Measurements from ENCODE around the gene CCDC141.
"Not testable (repeated sequence)": the region's sequence is repeated elsewhere in the genome, so short reads cannot be mapped to it uniquely, and the experiment has no call there.

The CCDC141 gene

DNA sequence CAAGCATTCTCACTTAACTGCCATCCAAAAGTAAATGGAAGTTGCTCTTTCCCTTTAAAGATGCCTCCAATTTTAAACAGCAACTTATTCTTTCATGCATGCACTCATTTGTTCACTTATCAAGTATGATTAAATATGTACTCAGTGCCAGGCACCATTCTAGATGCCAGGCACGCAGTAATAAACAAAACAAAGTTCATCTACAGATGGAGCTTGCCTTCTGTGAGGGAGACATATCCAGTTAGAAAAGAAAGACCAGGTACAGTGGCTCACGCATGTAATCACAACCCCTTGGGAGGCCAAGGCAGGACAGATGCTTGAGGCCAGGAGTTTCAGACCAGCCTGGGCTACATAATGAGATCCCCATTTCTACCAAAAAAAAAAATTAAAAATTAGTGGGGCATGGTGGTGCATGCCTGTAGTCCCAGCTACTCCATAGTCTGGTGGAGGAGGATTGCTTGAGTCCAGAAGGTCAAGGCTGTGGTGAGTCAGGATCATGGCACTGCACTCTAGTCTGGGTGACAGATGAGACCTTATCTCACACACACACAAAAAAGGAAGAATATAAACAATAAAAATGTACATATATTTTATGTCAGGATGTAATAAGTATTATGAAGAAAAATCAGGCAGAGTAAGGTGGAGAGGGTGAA lies 19.2 kb upstream of the CCDC141 start:
- DNase-seq (ENCODE audit: low read depth) = no peak
- TF ChIP-seq, protein P1, sequence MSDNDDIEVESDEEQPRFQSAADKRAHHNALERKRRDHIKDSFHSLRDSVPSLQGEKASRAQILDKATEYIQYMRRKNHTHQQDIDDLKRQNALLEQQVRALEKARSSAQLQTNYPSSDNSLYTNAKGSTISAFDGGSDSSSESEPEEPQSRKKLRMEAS (IDR thresholded peaks at IDR 0.05; ENCODE audit: low read depth, low read length) = no peak
- no peak for TF ChIP-seq MYC (IDR thresholded peaks at IDR 0.05; ENCODE audit: low read depth, low read length)
- no peak overlapping the region for H3K4me3 ChIP-seq (ENCODE audit: low read depth, low read length)

DNA sequence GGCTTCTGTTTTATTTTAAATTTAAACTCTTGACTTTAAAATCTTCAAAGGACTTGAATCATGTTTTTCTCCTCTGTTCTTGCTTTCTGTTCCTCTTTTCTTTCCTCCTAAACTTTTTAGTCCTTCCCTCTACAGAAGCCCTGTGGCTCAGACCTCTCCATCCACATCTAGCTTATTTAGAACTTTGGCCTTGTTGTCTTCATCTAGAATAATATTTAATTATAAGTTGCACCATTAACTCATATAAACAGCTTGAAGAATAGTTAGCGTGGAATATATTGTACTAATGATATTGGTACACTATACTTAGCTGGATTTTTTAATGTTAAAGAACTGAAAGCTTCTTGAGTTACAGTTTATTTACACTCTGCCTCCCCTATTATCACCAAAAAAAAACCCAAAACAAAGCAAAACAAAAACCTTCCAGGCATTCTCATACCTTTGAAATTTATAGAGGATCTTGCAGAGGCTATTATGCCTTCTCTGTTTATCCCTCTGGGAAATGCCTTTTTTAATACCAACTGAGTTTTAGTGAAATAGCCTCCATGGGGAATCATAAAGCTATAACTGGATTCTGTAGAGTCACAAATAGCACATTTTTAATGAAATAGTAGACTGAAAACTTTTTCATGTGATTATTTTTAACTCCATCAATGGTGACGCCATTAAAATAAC lies 9.2 kb upstream of the CCDC141 start:
- TF ChIP-seq POLR2A (IDR thresholded peaks at IDR 0.05; ENCODE audit: extremely low read depth, insufficient read length) (no peak), MYC (IDR thresholded peaks at IDR 0.05; ENCODE audit: low read depth, low read length) (no peak)
- TF ChIP-seq, protein P2, sequence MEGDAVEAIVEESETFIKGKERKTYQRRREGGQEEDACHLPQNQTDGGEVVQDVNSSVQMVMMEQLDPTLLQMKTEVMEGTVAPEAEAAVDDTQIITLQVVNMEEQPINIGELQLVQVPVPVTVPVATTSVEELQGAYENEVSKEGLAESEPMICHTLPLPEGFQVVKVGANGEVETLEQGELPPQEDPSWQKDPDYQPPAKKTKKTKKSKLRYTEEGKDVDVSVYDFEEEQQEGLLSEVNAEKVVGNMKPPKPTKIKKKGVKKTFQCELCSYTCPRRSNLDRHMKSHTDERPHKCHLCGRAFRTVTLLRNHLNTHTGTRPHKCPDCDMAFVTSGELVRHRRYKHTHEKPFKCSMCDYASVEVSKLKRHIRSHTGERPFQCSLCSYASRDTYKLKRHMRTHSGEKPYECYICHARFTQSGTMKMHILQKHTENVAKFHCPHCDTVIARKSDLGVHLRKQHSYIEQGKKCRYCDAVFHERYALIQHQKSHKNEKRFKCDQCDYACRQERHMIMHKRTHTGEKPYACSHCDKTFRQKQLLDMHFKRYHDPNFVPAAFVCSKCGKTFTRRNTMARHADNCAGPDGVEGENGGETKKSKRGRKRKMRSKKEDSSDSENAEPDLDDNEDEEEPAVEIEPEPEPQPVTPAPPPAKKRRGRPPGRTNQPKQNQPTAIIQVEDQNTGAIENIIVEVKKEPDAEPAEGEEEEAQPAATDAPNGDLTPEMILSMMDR (IDR thresholded peaks at IDR 0.05; ENCODE audit: low read depth, low read length) = no peak
- TF ChIP-seq, protein P1 (IDR thresholded peaks at IDR 0.05; ENCODE audit: low read depth, low read length) = no peak
- H3K4me3 ChIP-seq (ENCODE audit: low read depth, low read length) = no peak overlapping the region
- DNase-seq (ENCODE audit: low read depth) = no peak

DNA sequence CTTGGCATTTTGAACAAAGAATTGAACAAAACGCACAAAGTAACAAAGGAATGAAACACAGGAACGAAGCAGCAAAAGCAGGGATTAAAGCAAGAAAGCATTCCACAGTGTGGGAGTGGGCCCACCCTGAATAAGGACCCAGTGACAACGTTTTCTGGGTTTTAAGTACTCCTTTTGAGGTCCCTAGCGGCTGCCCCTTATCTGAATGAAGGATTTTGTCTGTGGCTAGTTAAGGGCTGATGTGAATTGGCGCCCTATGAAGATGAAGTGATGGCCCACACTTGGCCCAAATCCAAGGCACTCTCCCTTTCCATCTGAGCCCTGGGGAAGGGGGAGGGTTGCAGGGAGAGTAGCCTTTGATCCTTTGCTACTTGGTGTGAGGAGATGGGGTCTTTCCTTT lies 7.8 kb upstream of the CCDC141 start:
- no peak for DNase-seq (ENCODE audit: low read depth)
- H3K4me3 ChIP-seq (ENCODE audit: low read depth, low read length) = no peak overlapping the region
- TF ChIP-seq MYC (IDR thresholded peaks at IDR 0.05; ENCODE audit: low read depth, low read length) (no peak), POLR2A (IDR thresholded peaks at IDR 0.05; ENCODE audit: extremely low read depth, insufficient read length) (no peak)
- TF ChIP-seq, protein P1 (IDR thresholded peaks at IDR 0.05; ENCODE audit: low read depth, low read length) = no peak
- TF ChIP-seq, protein P2 (IDR thresholded peaks at IDR 0.05; ENCODE audit: low read depth, low read length) = no peak

DNA sequence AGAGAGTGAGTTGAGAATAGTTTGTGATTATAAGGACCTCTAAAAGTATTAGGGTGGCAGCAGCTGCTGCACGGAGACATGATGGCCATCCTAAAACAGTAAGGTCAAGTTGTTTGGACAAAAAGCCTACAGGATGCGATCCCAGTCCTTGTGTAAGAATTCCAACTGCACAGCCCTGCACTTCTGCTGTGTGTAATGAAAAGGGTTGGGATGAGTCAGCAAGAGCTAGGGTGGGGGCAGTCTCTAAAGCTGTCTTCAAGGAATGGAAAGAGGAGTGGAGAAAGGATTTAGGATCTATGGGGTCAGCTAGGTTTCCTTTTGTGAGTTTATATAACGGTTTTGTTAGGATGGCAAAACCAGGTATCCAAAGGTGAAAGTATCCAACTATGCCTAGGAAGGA lies 3.6 kb upstream of the CCDC141 start:
- not testable (repeated sequence) for H3K4me3 ChIP-seq (ENCODE audit: low read depth, low read length); DNase-seq (ENCODE audit: low read depth)

DNA sequence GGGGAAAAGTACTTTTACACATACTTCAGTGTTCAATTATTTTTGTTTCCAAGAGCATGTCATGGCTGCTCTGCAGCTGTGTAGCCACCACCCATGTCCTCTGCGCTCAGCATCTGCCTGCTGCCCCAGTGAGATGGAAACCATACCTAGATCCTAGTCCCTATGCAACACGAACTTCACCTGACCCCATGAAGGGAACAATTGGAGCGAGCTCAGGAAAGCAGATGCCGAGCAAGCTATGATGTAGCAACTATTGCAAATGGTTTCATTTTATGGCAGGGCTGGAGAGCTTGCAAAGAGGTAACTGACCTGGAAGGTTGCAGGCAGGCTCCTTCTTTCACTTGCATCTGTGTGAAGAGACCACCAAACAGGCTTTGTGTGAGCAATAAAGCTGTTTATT lies 1.3 kb upstream of the CCDC141 start:
- no peak for DNase-seq (ENCODE audit: low read depth)
- no peak overlapping the region for H3K4me3 ChIP-seq (ENCODE audit: low read depth, low read length)

DNA sequence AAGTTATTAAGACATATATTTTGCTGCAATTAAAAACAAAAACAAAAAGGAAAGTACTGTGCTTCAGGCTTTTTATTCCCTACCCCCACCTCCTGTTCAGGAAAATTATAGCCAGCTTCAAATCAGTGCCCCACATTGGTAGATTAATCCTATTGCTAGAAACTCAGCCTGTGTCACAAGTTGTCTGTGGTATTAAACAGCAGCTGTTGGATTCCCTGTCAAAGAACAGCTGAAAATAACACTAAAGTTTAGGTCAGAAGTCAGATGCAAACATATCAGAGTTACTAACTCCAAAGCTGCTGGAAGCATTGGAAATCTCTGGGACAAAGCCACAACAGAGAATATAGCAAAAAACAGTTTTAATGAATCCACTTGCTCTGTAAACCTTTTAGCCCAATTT lies 818 bp upstream of the CCDC141 start:
- DNase-seq (ENCODE audit: low read depth) = no peak
- H3K4me3 ChIP-seq (ENCODE audit: low read depth, low read length) = no peak overlapping the region
- TF ChIP-seq, protein P1 (IDR thresholded peaks at IDR 0.05; ENCODE audit: low read depth, low read length) = no peak
- TF ChIP-seq POLR2A (IDR thresholded peaks at IDR 0.05; ENCODE audit: extremely low read depth, insufficient read length) = no peak
- TF ChIP-seq, protein P2 (IDR thresholded peaks at IDR 0.05; ENCODE audit: low read depth, low read length) = no peak
- no peak for TF ChIP-seq MYC (IDR thresholded peaks at IDR 0.05; ENCODE audit: low read depth, low read length)

More for the DNA sequence above, 1.3 kb upstream of the CCDC141 start:
- TF ChIP-seq, protein P1 (IDR thresholded peaks at IDR 0.05; ENCODE audit: low read depth, low read length) = no peak
- TF ChIP-seq, protein P2 (IDR thresholded peaks at IDR 0.05; ENCODE audit: low read depth, low read length) = no peak
- no peak for TF ChIP-seq POLR2A (IDR thresholded peaks at IDR 0.05; ENCODE audit: extremely low read depth, insufficient read length)
